H1 (cell line): ENCODE measurements around the gene VAMP4. TPM values are rescaled to one million over a fixed set of nuclear protein-coding genes. Genes with fewer than 3 reads are reported as not detected.
A peak's percentile ranks its signal among the peaks of the same experiment; 100 is the strongest.

Source experiments
- CTCF ChIA-PET: fragments of 300-600 bp; sonication (Branson Sonifier 250); formaldehyde crosslinking; loops from one replicate; lab custom pipeline; 2021; ENCODE audit not compliant: partially characterized antibody; lab: Charles Lee
- POLR2A ChIA-PET: fragments of 300-600 bp; sonication (Branson Sonifier 250); formaldehyde crosslinking; loops from one replicate; lab custom pipeline; 2021; ENCODE audit warnings: inconsistent platforms; ENCODE audit not compliant: partially characterized antibody; lab: Charles Lee
- DNase-seq, 2 experiments: peaks; one replicate each; pipeline versions ENCODE4 v3.0.0 to v3.0.0-alpha.2; 2010 to 2022; ENCODE audit warnings: low spot score in 2 of 2, low read depth in 1 of 2, mixed read lengths in 1 of 2
- FAIRE-seq: peaks from 2 replicates; lab custom pipeline; 2011; peaks lifted over from hg19 to GRCh38; lab: Jason Lieb, UNC
- H2AFZ ChIP-seq: 2 replicates; pipeline ENCODE4 v1.8.1; 2012; ENCODE audit warnings: low read length, inconsistent platforms
- H2AK5ac ChIP-seq: 2 replicates; pipeline ENCODE4 v1.6.1; 2013; ENCODE audit warnings: low read depth, low read length
- H2BK120ac ChIP-seq: replicated peaks from 2 replicates; pipeline ENCODE3; 2013; ENCODE audit warnings: low read depth, low read length, inconsistent platforms
- H2BK12ac ChIP-seq: 2 replicates; pipeline ENCODE4 v1.6.1; 2013; ENCODE audit warnings: low read depth, low read length
- H2BK15ac ChIP-seq: 2 replicates; pipeline ENCODE4 v1.6.1; 2013; ENCODE audit warnings: low read length
- H2BK20ac ChIP-seq: 2 replicates; pipeline ENCODE4 v1.6.1; 2013; ENCODE audit warnings: low read length
- H2BK5ac ChIP-seq: 2 replicates; pipeline ENCODE4 v1.6.1; 2013; ENCODE audit warnings: low read depth, low read length
- H3K14ac ChIP-seq: 2 replicates; pipeline ENCODE4 v1.6.1; 2013; ENCODE audit warnings: inconsistent platforms; ENCODE audit not compliant: insufficient read length
- H3K18ac ChIP-seq: 2 replicates; pipeline ENCODE4 v1.6.1; 2013; ENCODE audit warnings: low read length; ENCODE audit errors: extremely low read depth
- H3K23ac ChIP-seq: 2 replicates; pipeline ENCODE4 v1.6.1; 2013; ENCODE audit warnings: inconsistent platforms; ENCODE audit not compliant: insufficient read length
- H3K23me2 ChIP-seq: 2 replicates; pipeline ENCODE4 v1.6.1; 2013; ENCODE audit warnings: low read depth, low read length
- H3K27ac ChIP-seq: 2 replicates; pipeline ENCODE4 v1.6.1; 2011; ENCODE audit warnings: low read depth, low read length, inconsistent platforms
- H3K27me3 ChIP-seq, 4 experiments: replicated peaks in 1 of 4; 1 replicate in 1 of 4; 2 replicates in 3 of 4; pipeline versions ENCODE4 v1.6.1 to v1.8.1; 2011 to 2013; ENCODE audit warnings: low read length in 3 of 4, mild to moderate bottlenecking in 3 of 4, inconsistent platforms in 2 of 4, mixed read lengths in 2 of 4, moderate library complexity in 1 of 4; ENCODE audit not compliant: control insufficient read depth in 3 of 4, insufficient read depth in 3 of 4; ENCODE audit errors: extremely low read depth in 1 of 4
- H3K36me3 ChIP-seq, 4 experiments: 2 replicates each; pipeline versions ENCODE4 v1.6.1 to v1.8.1; 2011 to 2013; ENCODE audit warnings: mild to moderate bottlenecking in 4 of 4, low read length in 3 of 4, moderate library complexity in 2 of 4, control low read depth in 1 of 4, inconsistent platforms in 1 of 4; ENCODE audit not compliant: insufficient read depth in 4 of 4, control insufficient read depth in 2 of 4
- H3K4ac ChIP-seq: replicated peaks from 2 replicates; pipeline ENCODE3; 2013; ENCODE audit warnings: low read length, low read depth, mixed read lengths, inconsistent platforms; ENCODE audit not compliant: insufficient read length
- H3K4me1 ChIP-seq, 4 experiments: replicated peaks in 1 of 4; 1 replicate in 1 of 4; 2 replicates in 3 of 4; pipeline versions ENCODE4 v1.6.1 to v1.8.1; 2011 to 2013; ENCODE audit warnings: low read length in 3 of 4, inconsistent platforms in 2 of 4, mixed read lengths in 1 of 4; ENCODE audit not compliant: insufficient read depth in 4 of 4, control insufficient read depth in 3 of 4
- H3K4me2 ChIP-seq, 2 experiments: 2 replicates each; pipeline versions ENCODE4 v1.6.1 to v1.8.1; 2011 to 2013; ENCODE audit warnings: low read depth in 2 of 2, low read length in 2 of 2, control low read depth in 1 of 2, inconsistent platforms in 1 of 2, mild to moderate bottlenecking in 1 of 2; ENCODE audit not compliant: insufficient read depth in 1 of 2
- H3K4me3 ChIP-seq, 4 experiments: fragments of 200-600, 300-600 bp in 1 of 4; sonication (generic), shearing (Covaris generic), sonication (Bioruptor Twin) in 1 of 4; 2 replicates each; pipeline versions ENCODE4 v1.5.1 to v1.8.1; 2011 to 2016; ENCODE audit warnings: low read length in 4 of 4, low read depth in 3 of 4, control low read depth in 2 of 4, inconsistent platforms in 2 of 4, mild to moderate bottlenecking in 2 of 4, mixed read lengths in 1 of 4, moderate library complexity in 1 of 4; ENCODE audit not compliant: insufficient read depth in 2 of 4; ENCODE audit errors: extremely low read depth in 1 of 4
- H3K56ac ChIP-seq: replicated peaks from 2 replicates; pipeline ENCODE3; 2013; ENCODE audit warnings: low read depth, mild to moderate bottlenecking, mixed read lengths, low read length, inconsistent platforms; ENCODE audit not compliant: insufficient read length
- H3K79me1 ChIP-seq: 2 replicates; pipeline ENCODE4 v1.6.1; 2013; ENCODE audit warnings: low read depth, low read length, control low read depth
- H3K79me2 ChIP-seq, 2 experiments: 2 replicates each; pipeline versions ENCODE4 v1.6.1 to v1.8.1; 2012 to 2013; ENCODE audit warnings: low read length in 2 of 2, mild to moderate bottlenecking in 2 of 2, inconsistent platforms in 1 of 2; ENCODE audit not compliant: insufficient read depth in 2 of 2, control insufficient read depth in 1 of 2
- H3K9ac ChIP-seq, 4 experiments: replicated peaks in 1 of 4; 1 replicate in 1 of 4; 2 replicates in 3 of 4; pipeline versions ENCODE4 v1.6.1 to v1.8.1; 2011 to 2013; ENCODE audit warnings: low read depth in 3 of 4, low read length in 3 of 4, control low read depth in 2 of 4, mild to moderate bottlenecking in 2 of 4, moderate library complexity in 2 of 4, inconsistent platforms in 1 of 4; ENCODE audit errors: extremely low read depth in 1 of 4
- H3K9me3 ChIP-seq, 2 experiments: 2 replicates each; pipeline versions ENCODE4 v1.6.1 to v1.8.1; 2012 to 2013; ENCODE audit warnings: mild to moderate bottlenecking in 2 of 2, moderate library complexity in 2 of 2, control low read depth in 1 of 2, inconsistent platforms in 1 of 2, low read depth in 1 of 2, low read length in 1 of 2, mixed read lengths in 1 of 2; ENCODE audit not compliant: insufficient read depth in 2 of 2
- H4K20me1 ChIP-seq, 2 experiments: replicated peaks in 1 of 2; 2 replicates each; pipeline versions ENCODE3 to v1.8.1; 2011 to 2013; ENCODE audit warnings: inconsistent platforms in 2 of 2, low read length in 2 of 2, mild to moderate bottlenecking in 1 of 2; ENCODE audit not compliant: insufficient read depth in 2 of 2, control insufficient read depth in 1 of 2
- H4K5ac ChIP-seq: 2 replicates; pipeline ENCODE4 v1.6.1; 2013; ENCODE audit warnings: low read length, low read depth, mixed read lengths, inconsistent platforms; ENCODE audit not compliant: insufficient read length
- H4K8ac ChIP-seq: 2 replicates; pipeline ENCODE4 v1.8.0; 2013; ENCODE audit warnings: mild to moderate bottlenecking, moderate library complexity, low read length, inconsistent platforms; ENCODE audit not compliant: insufficient read depth; ENCODE audit errors: extremely low read depth
- H4K91ac ChIP-seq: replicated peaks from 2 replicates; pipeline ENCODE3; 2013; ENCODE audit warnings: low read length, mixed read lengths, inconsistent platforms; ENCODE audit not compliant: insufficient read length
- BACH1 ChIP-seq: IDR thresholded peaks from 2 replicates; pipeline ENCODE4 v1.6.1; 2012; ENCODE audit warnings: low read length, improper control_type of control experiment
- CEBPB ChIP-seq: IDR thresholded peaks from 2 replicates; pipeline ENCODE4 v1.6.1; 2012; ENCODE audit warnings: low read depth, low read length
- EZH2 ChIP-seq: fragments of 200-600 bp; sonication (generic); IDR thresholded peaks from 2 replicates; pipeline ENCODE4 v1.7.1; 2012; ENCODE audit warnings: low read depth, mild to moderate bottlenecking, moderate library complexity, low read length, inconsistent platforms; ENCODE audit not compliant: severe bottlenecking
- GABPA ChIP-seq: IDR thresholded peaks from 2 replicates; pipeline ENCODE4 v1.6.1; 2011; ENCODE audit warnings: mild to moderate bottlenecking, low read length, moderate library complexity, borderline replicate concordance; ENCODE audit not compliant: insufficient read depth
- RBBP5 ChIP-seq: IDR thresholded peaks from 2 replicates; pipeline ENCODE4 v1.7.1; 2012; ENCODE audit warnings: low read depth, mild to moderate bottlenecking, inconsistent platforms, low read length, moderate library complexity, borderline replicate concordance
- RXRA ChIP-seq: IDR thresholded peaks from 2 replicates; pipeline ENCODE4 v1.6.1; 2011; ENCODE audit warnings: low read depth, mild to moderate bottlenecking, low read length, moderate library complexity; ENCODE audit not compliant: insufficient read depth
- SIRT6 ChIP-seq: IDR thresholded peaks from one replicate; pipeline ENCODE4 v1.7.1; 2012; ENCODE audit warnings: low read length, inconsistent platforms
- SP4 ChIP-seq: IDR thresholded peaks from 2 replicates; pipeline ENCODE4 v1.6.1; 2012; ENCODE audit warnings: low read length, inconsistent platforms
- SRF ChIP-seq: IDR thresholded peaks from 2 replicates; pipeline ENCODE4 v1.6.1; 2011; ENCODE audit warnings: mild to moderate bottlenecking, low read depth, low read length, moderate library complexity
- YY1 ChIP-seq: IDR thresholded peaks from 2 replicates; pipeline ENCODE4 v1.6.1; 2011; ENCODE audit warnings: low read depth, mild to moderate bottlenecking, low read length
- WGBS, 2 experiments: shearing (Covaris generic) in 1 of 2; methylation state at CpG; one replicate each; pipeline versions ENCODE4 v1.1.6 to v1.1.7; 2013 to 2015; ENCODE audit warnings: low lambda C conversion rate in 2 of 2, mixed read lengths in 2 of 2, inconsistent platforms in 1 of 2, low coverage in 1 of 2, missing lambda C conversion rate in 1 of 2; ENCODE audit not compliant: insufficient replicate concordance in 2 of 2, insufficient coverage in 1 of 2, insufficient read length in 1 of 2; ENCODE audit errors: extremely low coverage in 1 of 2, missing lambda C conversion rate in 1 of 2; 5-methylcytosine and 5-hydroxymethylcytosine counted together
- polyA plus RNA-seq, 7 experiments: library from polyadenylated mRNA; depleted of rRNA in 3 of 7; stranded (reverse) in 5 of 7; unstranded in 2 of 7; fragments of >200 nt in 5 of 7; fragments of 200-250 nt in 2 of 7; gene quantifications; 1 replicate in 5 of 7; 2 replicates in 1 of 7; 4 replicates in 1 of 7; pipeline versions ENCODE4 v1.2.1 to v1.2.3, GENCODE V29; 2011 to 2013; ENCODE audit warnings: missing spikeins in 2 of 7, mixed read lengths in 2 of 7
- total RNA-seq: library from RNA; stranded (reverse); fragmentation: NEBNext Ultra II Directional; extraction: Animal tissue kit (Norgen Biotek cat#: 25700); gene quantifications from 2 replicates; pipeline ENCODE4 v1.2.1, GENCODE V29; 2021
- TF ChIP-seq, protein P1 (sequence below): IDR thresholded peaks from 2 replicates; pipeline ENCODE4 v1.6.1; 2012; ENCODE audit warnings: inconsistent platforms
- TF ChIP-seq, protein P2 (sequence below): IDR thresholded peaks from 2 replicates; pipeline ENCODE4 v1.6.1; 2012; ENCODE audit warnings: inconsistent platforms

VAMP4 gene
- total and polyA plus RNA-seq, 2 of the 8 experiments (the other 6 are each of a cell fraction or from before 2014, with no cell fraction given) = 1.6 to 13.9 TPM

DNA sequence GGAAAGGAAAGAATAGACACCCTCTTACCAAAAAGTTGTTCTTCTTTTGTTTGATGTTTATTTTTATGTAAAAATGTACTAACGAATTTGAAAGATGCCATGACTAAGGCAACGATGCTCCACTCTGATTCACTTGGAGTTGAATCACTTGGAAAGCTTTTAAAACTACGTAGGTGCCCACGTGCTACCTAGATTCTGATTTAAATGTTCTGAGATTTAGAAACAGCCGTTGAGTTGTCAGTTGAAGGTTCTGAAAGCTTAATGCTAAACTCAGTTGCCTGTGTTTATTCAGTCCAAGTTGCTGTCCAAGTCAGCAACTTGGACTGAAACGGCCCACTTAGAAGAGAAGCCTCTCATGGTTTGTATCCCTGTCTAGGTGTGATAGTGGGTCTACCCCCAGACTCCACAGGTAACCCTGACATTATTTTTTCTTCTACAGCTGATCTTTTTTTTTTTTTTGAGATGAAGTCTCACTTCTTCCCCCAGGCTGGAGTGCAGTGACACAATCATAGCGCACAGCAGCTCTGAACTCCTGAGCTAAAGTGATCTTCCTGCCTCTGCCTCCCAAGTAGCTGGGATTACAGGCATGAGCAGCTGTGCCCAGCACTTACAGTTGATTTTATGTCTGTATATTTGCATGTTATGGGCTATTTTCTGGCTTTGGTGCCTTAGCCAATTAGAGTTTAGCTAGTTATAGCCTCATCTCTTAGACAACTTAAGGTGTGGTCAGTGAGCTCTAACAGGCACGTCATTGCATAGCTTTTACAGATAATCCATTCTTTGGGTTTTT lies 1.4 kb upstream of the VAMP4 start:
- H3K14ac ChIP-seq = no peak overlapping the region
- peak overlapping the region; percentile 96 to 100 (median 98) for H3K4me3 ChIP-seq
- no peak overlapping the region for H3K4ac ChIP-seq
- H4K91ac ChIP-seq = no peak overlapping the region
- no peak overlapping the region for H2BK5ac ChIP-seq
- H4K8ac ChIP-seq = no peak overlapping the region
- no peak overlapping the region for H3K9ac ChIP-seq
- H4K5ac ChIP-seq = no peak overlapping the region
- H3K4me2 ChIP-seq = peak overlapping the region; percentile 45 to 80
- H3K79me2 ChIP-seq = peaks cover 0 to 10% of the 10 kb centered on the region in 2 experiments; a peak in 1 of 4 replicates
- H2BK120ac ChIP-seq = no peak overlapping the region
- no peak overlapping the region for H3K23ac ChIP-seq
- H4K20me1 ChIP-seq = no peaks in the 10 kb centered on the region
- FAIRE-seq = no peak
- no peak overlapping the region for H2AK5ac ChIP-seq
- POLR2A ChIA-PET = interaction anchor here (1.3 to 3.8 kb wide), 5 partner anchors 11 to 99 kb away, joined by 3 to 13 read pairs (median 4); no protein-coding TSS in a partner anchor
- 37% methylated on average over 8 of the region's 8 CpGs; no CpG with 5 or more reads in 1 of the 2 experiments for whole genome bisulfite sequencing, 2 experiments
- no peak overlapping the region for H3K27ac ChIP-seq
- peaks cover 5% of the 10 kb centered on the region for H3K23me2 ChIP-seq
- H2AFZ ChIP-seq = no peak overlapping the region
- no peaks in the 10 kb centered on the region for H3K27me3 ChIP-seq
- no peak overlapping the region for H2BK15ac ChIP-seq
- no peaks in the 10 kb centered on the region for H3K9me3 ChIP-seq
- peaks cover 0 to 6% (median 1%) of the 10 kb centered on the region in 4 experiments; a peak in 3 of 7 replicates for H3K4me1 ChIP-seq
- no peak overlapping the region for H2BK20ac ChIP-seq
- no peak for DNase-seq
- H3K36me3 ChIP-seq = no peaks in the 10 kb centered on the region
- no peak overlapping the region for H3K18ac ChIP-seq
- CTCF ChIA-PET = interaction anchor here (0.6 to 2.7 kb wide), 11 partner anchors 9 to 166 kb away, joined by 3 to 13 read pairs (median 4); no protein-coding TSS in a partner anchor
- no peak overlapping the region for H2BK12ac ChIP-seq
- no peaks in the 10 kb centered on the region for H3K79me1 ChIP-seq
- no peak overlapping the region for H3K56ac ChIP-seq
- TF ChIP-seq EZH2 (no peak), CEBPB (no peak), GABPA (no peak), SRF (no peak), BACH1 (no peak), SP4 (no peak), YY1 (no peak), RBBP5 (no peak), SIRT6 (no peak), RXRA (no peak)
- TF ChIP-seq, protein P1, sequence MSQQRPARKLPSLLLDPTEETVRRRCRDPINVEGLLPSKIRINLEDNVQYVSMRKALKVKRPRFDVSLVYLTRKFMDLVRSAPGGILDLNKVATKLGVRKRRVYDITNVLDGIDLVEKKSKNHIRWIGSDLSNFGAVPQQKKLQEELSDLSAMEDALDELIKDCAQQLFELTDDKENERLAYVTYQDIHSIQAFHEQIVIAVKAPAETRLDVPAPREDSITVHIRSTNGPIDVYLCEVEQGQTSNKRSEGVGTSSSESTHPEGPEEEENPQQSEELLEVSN = no peak
- TF ChIP-seq, protein P2, sequence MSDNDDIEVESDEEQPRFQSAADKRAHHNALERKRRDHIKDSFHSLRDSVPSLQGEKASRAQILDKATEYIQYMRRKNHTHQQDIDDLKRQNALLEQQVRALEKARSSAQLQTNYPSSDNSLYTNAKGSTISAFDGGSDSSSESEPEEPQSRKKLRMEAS = no peak
